SJCRH30 (cell line): ENCODE results near the gene ZDHHC3. TPM values are rescaled to one million over a fixed set of nuclear protein-coding genes. Genes with fewer than 3 reads are reported as not detected.

Source experiments
- DNase-seq, 2 experiments: peaks; one replicate each; pipeline ENCODE4 v3.0.0-alpha.2; 2015 to 2020
- H3K27ac ChIP-seq: fragments of 250-450 bp; sonication (Bioruptor Pico); 2 replicates; pipeline ENCODE4 v1.5.1; 2020; ENCODE audit warnings: mild to moderate bottlenecking, moderate library complexity
- H3K27me3 ChIP-seq: fragments of 250-450 bp; sonication (Bioruptor Pico); 2 replicates; pipeline ENCODE4 v1.5.1; 2020; ENCODE audit warnings: mild to moderate bottlenecking, moderate library complexity
- H3K36me3 ChIP-seq: fragments of 250-450 bp; sonication (Bioruptor Pico); 2 replicates; pipeline ENCODE4 v1.5.1; 2020; ENCODE audit warnings: mild to moderate bottlenecking, moderate library complexity
- H3K4me1 ChIP-seq: fragments of 250-450 bp; sonication (Bioruptor Pico); 2 replicates; pipeline ENCODE4 v1.5.1; 2020; ENCODE audit warnings: mild to moderate bottlenecking, moderate library complexity
- H3K4me3 ChIP-seq: fragments of 250-450 bp; sonication (Bioruptor Pico); 2 replicates; pipeline ENCODE4 v1.5.1; 2020; ENCODE audit warnings: mild to moderate bottlenecking, moderate library complexity
- H3K9me3 ChIP-seq: fragments of 250-450 bp; sonication (Bioruptor Pico); replicated peaks from 2 replicates; pipeline ENCODE4 v1.5.1; 2020; ENCODE audit warnings: mild to moderate bottlenecking, moderate library complexity
- total RNA-seq: library from RNA; depleted of rRNA; stranded (reverse); fragments of >200 nt; shearing (Covaris generic); gene quantifications from 2 replicates; pipeline ENCODE4 v1.2.3, GENCODE V29; 2014

ZDHHC3 gene
- total RNA-seq, 1 experiment from 2014 or later, result 55.6 TPM

DNA sequence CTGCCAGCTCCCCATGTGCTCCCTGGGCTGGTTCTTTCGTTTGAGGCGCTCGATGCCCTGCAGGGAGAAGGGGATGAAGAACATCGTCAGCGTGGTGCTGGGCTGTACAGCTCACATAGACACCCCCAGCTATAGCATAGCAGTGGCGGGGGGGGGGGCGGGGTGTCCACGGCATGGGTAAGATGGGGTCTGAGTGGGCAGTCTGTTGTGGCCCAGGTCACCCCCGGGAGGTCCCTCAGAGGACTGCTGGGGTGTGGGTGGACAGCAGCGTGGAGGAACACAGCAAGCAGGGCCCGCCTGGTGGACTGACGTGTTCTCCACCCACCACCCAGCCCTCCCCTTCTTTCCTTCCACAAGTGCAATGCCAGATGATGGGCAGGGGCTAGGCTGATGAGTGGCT is 57.9 kb downstream of the ZDHHC3 start:
- no peaks in the 10 kb centered on the region for H3K9me3 ChIP-seq
- H3K4me1 ChIP-seq, result no peaks in the 10 kb centered on the region
- no peaks in the 10 kb centered on the region for H3K27me3 ChIP-seq
- no peak overlapping the region for H3K4me3 ChIP-seq
- no peak overlapping the region for H3K27ac ChIP-seq
- no peaks in the 10 kb centered on the region for H3K36me3 ChIP-seq
- DNase-seq, result no peak

DNA sequence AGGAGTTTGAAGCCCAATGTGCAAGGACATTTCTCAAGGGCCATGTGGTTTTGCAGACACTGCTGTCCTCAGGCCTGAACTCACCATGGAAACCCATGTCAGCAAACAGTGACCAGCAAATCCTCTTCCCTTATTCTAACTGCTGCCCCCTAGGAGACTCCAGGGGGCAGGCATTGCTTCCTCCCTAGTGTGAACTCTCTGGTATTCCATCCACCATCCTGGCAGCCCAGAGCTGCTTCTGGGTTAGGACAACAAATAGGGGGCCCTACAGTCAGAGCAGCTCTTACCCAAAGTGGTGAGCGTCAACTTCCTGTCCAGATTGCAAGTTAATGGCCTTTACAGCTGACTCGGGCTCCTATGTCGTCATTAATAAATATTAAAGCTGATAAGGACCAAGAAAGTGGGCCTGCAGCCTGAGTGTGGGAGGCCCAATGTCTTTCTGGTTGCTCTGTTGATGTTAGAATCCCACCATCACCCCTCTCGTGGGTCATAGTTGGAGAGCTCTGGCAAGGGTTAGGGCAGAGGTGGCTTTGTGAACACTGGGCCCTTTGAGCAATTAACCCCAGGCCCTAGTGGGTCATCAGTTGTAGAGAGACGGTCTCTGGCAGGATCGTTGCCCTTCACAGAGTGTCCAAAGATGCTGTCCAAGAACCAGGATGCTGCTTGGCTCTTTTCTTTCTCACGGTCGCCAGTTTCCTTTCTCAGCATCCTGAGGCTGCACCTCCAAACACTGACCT is 60.1 kb downstream of the ZDHHC3 start:
- Histone ChIP-seq H3K36me3 (no peaks in the 10 kb centered on the region), H3K27ac (no peak overlapping the region), H3K4me3 (no peak overlapping the region), H3K27me3 (no peaks in the 10 kb centered on the region), H3K9me3 (no peaks in the 10 kb centered on the region), H3K4me1 (no peaks in the 10 kb centered on the region)
- no peak for DNase-seq

DNA sequence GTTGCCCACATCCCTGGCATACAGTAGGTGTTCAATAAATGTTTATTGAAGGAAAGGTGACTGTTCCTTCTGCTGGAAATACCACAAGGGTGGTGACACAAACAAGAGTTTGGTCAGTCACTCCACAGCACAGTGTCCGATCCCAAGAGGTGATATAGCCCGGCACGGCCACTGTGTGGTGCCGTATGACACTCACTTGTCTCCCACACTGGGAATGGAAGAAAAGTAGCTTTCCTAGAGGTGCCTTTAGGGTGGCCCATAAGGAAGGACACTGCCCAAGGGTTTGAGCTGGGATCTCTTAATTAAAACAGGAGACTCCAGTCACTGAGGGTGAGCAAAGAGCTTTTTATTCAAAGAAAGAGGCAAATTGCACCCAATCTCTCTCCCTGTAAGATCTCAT is 61.0 kb downstream of the ZDHHC3 start:
- Histone ChIP-seq H3K36me3 (no peaks in the 10 kb centered on the region), H3K27me3 (no peaks in the 10 kb centered on the region), H3K27ac (no peak overlapping the region), H3K4me1 (no peaks in the 10 kb centered on the region), H3K9me3 (no peaks in the 10 kb centered on the region), H3K4me3 (no peak overlapping the region)
- DNase-seq, result peak in 1 of 2 experiments; percentile 32

DNA sequence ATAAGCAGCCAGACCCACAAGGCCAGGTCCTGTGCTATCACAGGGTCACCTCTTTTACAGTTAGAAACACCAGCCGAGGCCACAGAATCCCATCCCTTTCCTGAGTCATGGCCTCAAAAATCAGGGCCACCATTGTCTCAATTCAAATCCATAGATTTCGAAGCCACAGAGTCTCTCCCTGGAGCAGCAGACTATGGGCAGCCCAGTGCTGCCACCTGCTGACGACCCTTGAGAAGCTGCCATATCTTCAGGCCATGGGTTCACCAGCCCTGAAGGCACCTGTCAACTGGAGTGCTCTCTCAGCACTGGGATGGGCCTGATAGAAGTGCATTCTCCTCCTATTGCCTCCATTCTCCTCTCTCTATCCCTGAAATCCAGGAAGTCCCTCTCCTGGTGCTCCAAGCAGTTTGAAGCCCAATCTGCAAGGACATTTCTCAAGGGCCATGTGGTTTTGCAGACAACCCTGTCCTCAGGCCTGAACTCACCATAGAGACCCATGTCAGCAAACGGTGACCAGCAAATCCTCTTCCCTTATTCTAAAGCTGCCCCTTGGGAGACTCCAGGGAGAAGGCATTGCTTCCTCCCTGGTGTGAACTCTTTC is 62.0 kb downstream of the ZDHHC3 start:
- DNase-seq, result peak; percentile 69 to 85
- Histone ChIP-seq H3K36me3 (no peaks in the 10 kb centered on the region), H3K27me3 (no peaks in the 10 kb centered on the region), H3K9me3 (no peaks in the 10 kb centered on the region), H3K27ac (no peak overlapping the region), H3K4me1 (no peaks in the 10 kb centered on the region), H3K4me3 (no peak overlapping the region)

DNA sequence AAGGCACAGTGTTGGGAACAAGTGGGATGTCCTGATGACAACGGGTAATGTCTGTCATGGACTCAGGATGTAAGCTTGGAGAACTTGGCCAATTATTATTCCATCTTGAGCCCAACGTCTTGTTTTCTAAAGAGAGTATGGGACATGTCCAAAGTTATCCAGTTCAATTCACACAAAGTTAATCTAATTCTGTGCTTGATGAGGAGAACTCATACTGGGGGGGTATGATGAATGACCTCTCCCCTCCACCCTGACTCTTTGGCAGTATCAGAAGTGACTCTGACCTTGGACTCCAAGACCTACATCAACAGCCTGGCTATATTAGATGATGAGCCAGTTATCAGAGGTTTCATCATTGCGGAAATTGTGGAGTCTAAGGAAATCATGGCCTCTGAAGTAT is 65.3 kb downstream of the ZDHHC3 start:
- Histone ChIP-seq H3K4me3 (no peak overlapping the region), H3K4me1 (no peaks in the 10 kb centered on the region), H3K27ac (no peak overlapping the region), H3K9me3 (no peaks in the 10 kb centered on the region), H3K36me3 (no peaks in the 10 kb centered on the region), H3K27me3 (no peaks in the 10 kb centered on the region)
- no peak for DNase-seq

DNA sequence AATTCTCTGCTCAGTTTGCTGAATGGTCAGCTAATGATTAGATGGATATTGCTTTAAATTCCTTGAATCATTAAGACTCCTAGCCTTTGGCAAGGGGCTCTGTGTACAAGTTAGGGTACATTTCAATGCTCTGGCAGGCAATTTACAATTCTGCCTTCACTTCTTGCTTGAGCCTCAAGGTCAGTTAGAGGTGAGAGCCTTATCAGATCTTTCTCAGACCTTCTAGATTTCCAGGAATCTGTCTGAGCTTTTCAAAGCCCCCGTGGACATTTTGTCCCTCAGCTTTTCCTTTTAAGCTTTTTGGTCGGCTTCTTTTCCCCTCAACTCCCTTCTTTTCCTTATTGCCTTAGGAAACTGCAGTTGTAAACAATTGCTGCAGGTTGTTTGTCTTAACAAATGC is 66.9 kb downstream of the ZDHHC3 start:
- DNase-seq, result no peak
- H3K9me3 ChIP-seq, result no peaks in the 10 kb centered on the region
- no peak overlapping the region for H3K27ac ChIP-seq
- H3K4me3 ChIP-seq, result no peak overlapping the region
- no peaks in the 10 kb centered on the region for H3K36me3 ChIP-seq
- H3K27me3 ChIP-seq, result no peaks in the 10 kb centered on the region
- no peaks in the 10 kb centered on the region for H3K4me1 ChIP-seq

DNA sequence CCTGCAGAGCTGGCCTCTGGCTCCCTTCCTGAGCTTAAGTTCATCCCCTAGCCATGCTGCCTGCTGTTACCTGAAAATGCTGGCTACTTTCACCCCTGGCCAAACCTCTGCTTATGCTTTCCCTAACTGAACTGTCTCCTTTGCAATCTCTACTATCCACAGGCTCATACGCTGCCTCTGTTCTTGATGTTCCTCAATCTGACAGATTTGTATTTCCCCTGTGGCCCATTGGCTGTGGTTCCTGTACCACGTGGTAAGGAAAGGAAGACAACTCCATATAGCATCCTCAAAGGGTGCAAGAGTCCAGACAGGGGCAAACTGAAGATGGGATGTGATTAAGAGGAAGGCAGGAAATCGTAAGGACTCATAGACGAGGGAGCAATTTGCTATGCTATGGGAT is 68.4 kb downstream of the ZDHHC3 start:
- Histone ChIP-seq H3K4me3 (no peak overlapping the region), H3K27me3 (no peaks in the 10 kb centered on the region), H3K27ac (no peak overlapping the region), H3K9me3 (no peaks in the 10 kb centered on the region), H3K4me1 (no peaks in the 10 kb centered on the region), H3K36me3 (no peaks in the 10 kb centered on the region)
- no peak for DNase-seq

DNA sequence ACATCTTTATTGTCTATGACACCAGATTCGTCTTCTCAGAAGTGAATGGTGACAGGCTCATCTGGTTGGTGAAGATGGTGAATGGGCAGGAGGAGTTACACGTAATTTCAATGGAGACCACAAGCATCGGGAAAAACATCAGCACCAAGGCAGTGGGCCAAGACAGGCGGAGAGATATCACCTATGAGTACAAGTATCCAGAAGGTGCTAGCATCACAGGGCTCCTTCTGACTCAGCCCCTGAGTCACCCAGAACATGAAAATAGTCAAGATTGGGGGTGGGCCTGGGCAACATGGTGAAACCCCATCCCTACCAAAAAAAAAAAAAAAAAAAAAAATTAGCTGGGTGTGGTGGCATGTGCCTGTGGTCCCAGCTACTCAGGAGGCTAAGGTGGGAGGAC is 69.0 kb downstream of the ZDHHC3 start:
- H3K27me3 ChIP-seq, result no peaks in the 10 kb centered on the region

DNA sequence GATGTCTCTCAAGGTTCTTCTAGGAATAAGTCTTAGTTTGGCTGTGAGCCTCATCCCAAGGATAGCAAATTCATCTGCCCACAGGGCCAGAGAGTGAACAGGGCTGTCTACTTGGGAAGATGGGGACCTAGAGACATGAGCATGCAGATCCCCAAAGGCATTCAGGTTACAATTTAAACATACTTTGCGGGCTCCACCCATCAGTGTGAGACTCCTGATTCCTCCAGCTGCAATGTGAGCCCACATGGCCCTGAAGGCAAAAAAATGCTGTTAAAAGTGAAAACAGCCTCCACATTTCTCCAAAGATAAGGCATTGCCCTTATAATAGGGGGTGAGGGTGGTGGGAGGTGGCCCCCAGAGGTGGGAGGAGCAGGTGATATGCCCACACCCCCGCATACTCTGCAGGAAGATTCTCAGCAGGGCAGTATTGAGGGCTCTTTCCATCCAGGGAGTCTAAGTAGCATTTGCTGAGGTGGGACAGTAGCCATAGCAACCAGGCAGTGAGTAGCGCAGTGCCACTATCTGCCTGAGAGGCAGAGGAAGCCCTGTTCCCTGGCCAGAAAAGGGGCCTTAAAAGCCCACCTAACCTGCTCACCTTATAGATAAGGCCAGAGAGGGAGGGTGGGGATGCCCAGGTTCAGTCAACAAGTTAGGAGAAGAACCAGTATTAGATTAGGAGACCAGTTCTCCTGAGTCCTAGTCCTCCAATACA is 70.4 kb downstream of the ZDHHC3 start:
- DNase-seq, result no peak
- H3K4me3 ChIP-seq, result no peak overlapping the region
- no peaks in the 10 kb centered on the region for H3K4me1 ChIP-seq
- H3K27me3 ChIP-seq, result no peaks in the 10 kb centered on the region
- no peaks in the 10 kb centered on the region for H3K9me3 ChIP-seq
- no peak overlapping the region for H3K27ac ChIP-seq
- H3K36me3 ChIP-seq, result no peaks in the 10 kb centered on the region

More for the DNA sequence above, 69.0 kb downstream of the ZDHHC3 start:
- no peak overlapping the region for H3K27ac ChIP-seq
- no peaks in the 10 kb centered on the region for H3K9me3 ChIP-seq
- no peaks in the 10 kb centered on the region for H3K36me3 ChIP-seq
- DNase-seq, result no peak
- H3K4me3 ChIP-seq, result no peak overlapping the region
- H3K4me1 ChIP-seq, result no peaks in the 10 kb centered on the region

DNA sequence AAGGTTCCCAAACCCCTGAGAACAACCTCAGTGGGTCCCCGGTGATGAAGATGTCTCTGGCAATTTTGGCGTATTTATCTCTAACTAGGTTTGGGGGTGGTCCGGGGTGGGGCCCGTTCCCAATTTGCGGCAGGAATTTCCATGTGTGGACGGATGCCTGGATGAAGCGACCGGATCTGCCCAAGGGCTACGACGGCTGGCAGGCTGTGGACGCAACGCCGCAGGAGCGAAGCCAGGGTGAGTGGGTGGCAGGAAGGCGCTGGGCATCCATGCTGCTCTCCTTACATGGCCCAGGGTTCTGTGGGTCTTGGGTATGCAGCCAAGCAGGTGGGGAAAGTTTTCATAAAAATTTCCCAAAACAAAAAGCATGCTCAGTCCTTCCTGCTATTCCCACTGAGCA is 72.2 kb downstream of the ZDHHC3 start:
- no peaks in the 10 kb centered on the region for H3K36me3 ChIP-seq
- H3K9me3 ChIP-seq, result no peaks in the 10 kb centered on the region
- H3K4me1 ChIP-seq, result no peaks in the 10 kb centered on the region
- no peak for DNase-seq
- no peak overlapping the region for H3K4me3 ChIP-seq
- no peaks in the 10 kb centered on the region for H3K27me3 ChIP-seq
- H3K27ac ChIP-seq, result no peak overlapping the region

DNA sequence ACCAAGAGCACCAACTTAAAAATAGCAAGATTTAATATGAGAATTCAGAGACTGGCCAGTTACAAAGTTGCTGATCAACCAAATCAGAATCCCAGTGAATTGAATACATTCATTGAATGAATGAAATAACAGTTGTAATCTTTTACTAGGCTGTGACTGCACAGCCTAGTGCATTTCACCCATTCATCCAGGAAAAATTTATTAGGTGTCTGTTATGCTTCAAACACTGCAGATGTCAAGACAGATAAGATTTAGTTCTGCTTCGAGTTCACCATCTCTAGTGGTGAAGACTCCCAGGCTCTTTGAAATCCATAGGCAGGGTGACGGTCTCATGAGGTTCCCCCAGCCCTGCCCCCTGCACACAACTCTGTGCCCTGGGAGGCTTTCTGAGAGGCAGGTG is 72.7 kb downstream of the ZDHHC3 start:
- Histone ChIP-seq H3K4me1 (no peaks in the 10 kb centered on the region), H3K4me3 (no peak overlapping the region), H3K9me3 (no peaks in the 10 kb centered on the region), H3K36me3 (no peaks in the 10 kb centered on the region), H3K27ac (no peak overlapping the region), H3K27me3 (no peaks in the 10 kb centered on the region)
- no peak for DNase-seq

DNA sequence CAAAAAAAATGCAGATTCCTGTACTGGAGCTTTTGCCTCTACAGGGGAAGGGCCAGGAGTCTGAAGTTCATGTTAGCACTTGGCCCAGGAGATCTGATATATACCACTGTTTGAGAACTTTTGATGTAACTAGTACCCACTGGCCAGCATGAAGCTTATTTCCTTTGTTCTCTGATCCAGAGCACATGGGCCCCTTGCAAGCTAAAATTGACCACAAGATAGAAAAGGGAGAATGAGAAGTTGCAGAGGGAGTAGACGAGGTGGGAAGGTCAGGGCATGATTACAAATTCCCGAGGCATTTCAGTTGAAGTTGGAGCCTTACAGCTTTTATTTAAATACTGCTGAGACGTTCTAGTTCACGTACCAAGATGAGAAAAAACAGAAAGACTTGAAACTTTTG is 73.3 kb downstream of the ZDHHC3 start:
- DNase-seq, result no peak
- Histone ChIP-seq H3K36me3 (no peaks in the 10 kb centered on the region), H3K4me1 (no peaks in the 10 kb centered on the region), H3K4me3 (no peak overlapping the region), H3K9me3 (no peaks in the 10 kb centered on the region), H3K27me3 (no peaks in the 10 kb centered on the region), H3K27ac (no peak overlapping the region)

DNA sequence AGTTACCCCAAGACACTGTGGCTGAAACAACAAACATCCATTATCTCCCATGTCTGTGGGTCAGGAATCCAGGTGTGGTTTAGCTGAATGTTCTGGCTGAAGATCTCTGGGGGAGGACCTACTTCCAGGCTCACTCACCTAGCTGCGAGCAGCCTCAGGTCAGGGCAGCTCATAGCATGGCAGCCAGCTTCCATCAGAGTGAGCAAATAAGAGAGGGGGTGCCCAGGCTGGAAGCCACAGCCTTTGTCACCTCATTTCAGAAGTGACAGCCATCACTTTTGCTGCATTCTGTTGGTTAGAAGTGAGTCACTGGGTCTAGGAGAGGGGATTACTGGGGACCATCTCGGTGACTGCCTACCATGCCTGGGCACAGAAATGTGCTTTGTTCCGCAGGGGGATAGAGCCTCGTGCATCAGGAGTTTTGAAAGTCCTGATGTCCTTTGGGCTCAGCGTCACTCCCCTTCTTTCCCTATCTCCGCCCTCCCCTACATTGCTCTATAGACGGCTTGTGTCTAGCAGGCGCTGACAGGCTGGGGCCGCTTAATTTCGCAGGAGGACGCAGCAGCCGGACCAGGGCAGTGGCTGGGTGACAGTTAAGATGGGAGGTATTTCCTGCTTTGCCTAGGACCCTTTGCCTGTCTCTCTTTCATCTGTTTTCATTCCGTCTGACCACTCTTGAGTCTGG is 76.1 kb downstream of the ZDHHC3 start:
- no peak for DNase-seq

DNA sequence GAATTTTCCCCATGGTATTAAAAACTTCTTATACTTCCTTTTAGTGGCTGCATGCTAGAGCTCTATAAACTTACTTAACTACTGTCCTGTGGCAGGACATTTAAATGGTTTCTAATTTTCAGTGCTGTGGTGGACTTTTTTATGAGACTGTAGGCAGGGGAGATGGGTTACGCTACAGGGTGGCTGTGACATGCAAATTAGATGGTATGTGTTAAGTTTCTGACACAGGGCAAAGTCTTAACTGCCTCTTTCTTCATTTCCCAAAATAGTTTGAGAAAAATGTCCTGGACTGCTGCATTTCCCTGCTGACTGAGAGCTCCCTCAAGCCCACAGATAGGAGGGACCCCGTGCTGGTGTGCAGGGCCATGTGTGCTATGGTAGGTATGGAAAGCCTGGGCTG is 79.5 kb downstream of the ZDHHC3 start:
- DNase-seq, result no peak
- no peak overlapping the region for H3K4me3 ChIP-seq
- H3K36me3 ChIP-seq, result no peaks in the 10 kb centered on the region
- H3K9me3 ChIP-seq, result no peaks in the 10 kb centered on the region
- H3K27me3 ChIP-seq, result no peaks in the 10 kb centered on the region
- no peaks in the 10 kb centered on the region for H3K4me1 ChIP-seq
- H3K27ac ChIP-seq, result no peak overlapping the region

More for the DNA sequence above, 76.1 kb downstream of the ZDHHC3 start:
- Histone ChIP-seq H3K27ac (no peak overlapping the region), H3K36me3 (no peaks in the 10 kb centered on the region), H3K4me3 (no peak overlapping the region), H3K9me3 (no peaks in the 10 kb centered on the region), H3K27me3 (no peaks in the 10 kb centered on the region), H3K4me1 (no peaks in the 10 kb centered on the region)

DNA sequence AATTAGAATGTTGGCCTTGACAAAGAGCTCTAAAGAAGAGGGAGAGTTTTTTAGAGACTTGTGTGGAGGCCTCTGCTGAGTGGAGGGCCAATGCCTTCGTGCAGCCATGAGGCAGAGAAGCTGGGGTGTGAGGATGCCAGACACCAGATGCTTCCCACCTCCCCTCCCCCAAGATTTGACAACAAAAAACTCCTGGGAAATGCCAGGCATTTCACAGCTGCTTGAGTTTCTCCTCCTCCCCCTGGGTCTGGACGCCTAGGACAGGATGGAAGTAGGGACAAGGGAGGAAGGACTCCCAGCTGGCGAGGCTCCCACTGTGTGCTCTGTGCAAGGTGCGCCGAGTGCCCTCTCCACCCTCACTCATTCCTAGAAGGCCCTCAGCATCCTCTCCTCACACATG is 81.5 kb downstream of the ZDHHC3 start:
- Histone ChIP-seq H3K4me3 (no peak overlapping the region), H3K9me3 (no peaks in the 10 kb centered on the region), H3K36me3 (no peaks in the 10 kb centered on the region), H3K4me1 (no peaks in the 10 kb centered on the region), H3K27ac (no peak overlapping the region), H3K27me3 (no peaks in the 10 kb centered on the region)
- DNase-seq, result no peak
